Ureter (tissue), 1 donor: ENCODE data around the gene OSCP1. TPM values are rescaled to one million over a fixed set of nuclear protein-coding genes. Genes with fewer than 3 reads are reported as not detected.

Source experiments
- DNase-seq: peaks from one replicate; pipeline ENCODE4 v3.0.0-alpha.2; 2020; ENCODE audit warnings: low spot score
- total RNA-seq: library from RNA; stranded (reverse); gene quantifications from one replicate; pipeline ENCODE4 v1.2.4, GENCODE V29; 2023
- donor health status: DM: yes; HTN: yes; CAD: no.

The OSCP1 gene
- total RNA-seq, 1 donor from 2014 or later: 13.4 TPM

GRCh38 chr1:36383240-36383639 is 67.0 kb downstream of the OSCP1 start:
- no peak for DNase-seq

DNA sequence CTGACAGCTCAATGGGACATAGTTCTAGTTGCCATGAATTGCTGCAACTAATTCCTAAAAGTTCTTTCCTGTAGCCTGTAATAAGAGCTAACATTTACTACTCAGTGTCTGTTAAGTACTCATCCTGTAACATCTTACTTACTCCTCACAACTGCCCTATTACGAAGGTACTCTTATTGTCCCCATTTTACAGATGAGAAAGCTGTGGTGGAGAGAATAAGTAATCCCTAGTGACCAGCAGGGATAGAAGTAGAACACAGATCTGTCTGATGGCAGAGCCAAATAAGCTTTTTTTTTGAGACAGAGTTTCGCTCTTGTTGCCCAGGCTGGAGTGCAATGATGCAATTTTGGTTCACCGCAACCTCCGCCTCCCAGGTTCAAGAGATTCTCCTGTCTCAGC is 67.6 kb downstream of the OSCP1 start:
- DNase-seq: no peak

- DNase-seq: no peak
These were observed 68.0 kb downstream of the OSCP1 start for GRCh38 chr1:36382231-36382630.

DNA sequence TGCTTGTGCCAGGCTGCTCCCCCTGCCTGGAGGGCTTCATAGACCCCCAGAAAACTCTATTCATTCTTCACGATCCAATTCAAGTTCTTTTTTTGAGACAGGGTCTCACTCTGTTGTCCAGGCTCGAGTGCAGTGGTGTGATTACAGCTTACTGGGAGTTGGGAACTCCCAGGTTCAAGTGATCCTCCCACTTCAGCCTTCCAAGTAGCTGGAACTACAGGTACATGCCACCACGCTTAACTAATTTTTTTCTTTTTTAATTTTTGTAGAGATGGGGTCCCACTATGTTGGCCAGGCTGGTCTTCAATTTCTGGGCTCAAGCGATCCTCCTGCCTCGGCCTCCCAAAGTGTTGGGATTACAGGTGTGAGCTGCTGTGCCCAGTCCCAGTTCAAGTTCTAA is 68.8 kb downstream of the OSCP1 start:
- DNase-seq: no peak

DNA sequence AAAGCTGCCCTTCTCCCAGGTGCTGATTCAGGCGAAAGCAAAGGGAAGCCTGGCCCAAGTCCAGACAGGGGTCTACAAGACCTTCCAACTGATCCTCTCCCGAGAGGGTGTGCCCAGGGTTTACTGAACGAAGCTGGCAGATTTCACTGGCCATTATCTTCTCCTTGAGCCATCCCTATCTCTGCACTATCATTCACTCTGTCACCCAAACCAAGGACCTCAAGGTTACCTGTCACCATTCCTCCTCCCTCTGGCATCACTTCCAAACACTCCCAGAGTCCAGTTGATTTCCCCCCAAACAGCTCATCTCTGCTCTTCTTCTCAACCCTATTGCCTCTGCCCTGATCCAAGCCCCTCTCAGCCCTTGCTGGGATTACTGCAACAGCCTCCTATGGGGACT is 69.5 kb downstream of the OSCP1 start:
- no peak for DNase-seq

- DNase-seq: no peak
These were observed 70.1 kb downstream of the OSCP1 start for GRCh38 chr1:36380143-36380619.

GRCh38 chr1:36377791-36378492 is 72.3 kb downstream of the OSCP1 start:
- DNase-seq: no peak

DNA sequence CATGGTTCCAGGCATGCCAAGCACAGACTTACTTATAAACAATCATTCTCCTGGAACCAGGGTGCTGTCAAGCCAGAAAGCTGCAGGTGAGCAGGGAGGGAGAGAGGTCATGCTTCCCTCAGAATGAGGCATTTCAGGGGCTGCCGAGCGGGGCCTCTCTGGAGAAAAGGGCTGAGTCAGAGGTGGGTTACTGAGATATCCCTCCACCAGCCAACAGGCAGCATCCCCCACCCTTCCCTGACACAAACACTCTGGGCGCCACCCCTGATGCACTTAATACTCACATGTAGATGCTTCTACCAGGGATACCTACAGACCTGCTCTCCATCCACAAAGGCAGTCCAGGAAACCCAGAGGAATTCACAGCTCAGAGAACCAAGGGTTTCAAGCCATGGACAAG is 77.6 kb downstream of the OSCP1 start:
- no peak for DNase-seq

DNA sequence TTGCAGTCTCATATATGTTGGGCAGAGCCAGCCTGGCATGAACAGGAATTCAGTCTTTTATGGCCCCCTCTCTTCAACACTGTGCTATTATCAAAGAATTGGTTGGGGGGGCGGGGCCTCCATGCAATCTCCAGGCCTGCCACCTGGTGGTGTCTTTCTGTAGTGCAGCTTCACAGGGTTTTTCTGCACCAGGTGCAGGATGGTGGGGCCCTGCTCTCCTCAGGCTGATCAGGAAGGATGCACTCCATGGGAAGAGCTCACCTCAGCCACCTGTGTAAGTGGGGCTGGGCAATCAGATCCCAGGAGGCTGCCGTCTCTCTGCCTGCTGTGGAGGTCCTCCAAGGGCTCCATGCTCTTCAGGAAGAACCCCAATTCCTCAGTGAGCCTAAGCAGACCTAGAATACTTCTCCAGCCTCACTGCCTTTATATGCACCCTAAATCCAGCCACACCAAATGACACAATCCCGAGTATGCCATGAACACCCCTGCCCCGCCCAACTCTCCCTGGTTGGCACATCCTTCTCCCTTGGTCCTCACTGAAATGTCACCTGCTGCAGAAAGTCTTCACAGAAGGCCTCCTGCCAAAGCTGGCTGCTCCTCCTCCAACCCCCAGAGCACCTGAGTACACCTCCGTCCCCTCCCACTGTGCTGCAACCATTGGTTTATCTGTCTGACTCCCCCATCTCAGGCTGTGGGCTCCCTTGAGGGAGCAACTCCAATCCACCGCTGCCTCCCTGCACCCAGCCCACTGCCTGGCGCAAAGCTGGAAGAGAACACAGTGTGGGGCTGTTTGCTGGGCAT is 81.0 kb downstream of the OSCP1 start:
- peak; percentile 77 for DNase-seq

Other genes with a start within 250 kb of the OSCP1 start
- 129 TPM for gene THRAP3, start 226.0 kb downstream of the OSCP1 start, total RNA-seq
- gene SH3D21, start 144.1 kb downstream of the OSCP1 start, total RNA-seq: 9.5 TPM
- gene EVA1B, start 126.8 kb downstream of the OSCP1 start, total RNA-seq: 12.4 TPM
- 34.2 TPM for gene STK40, start 64.5 kb downstream of the OSCP1 start, total RNA-seq
- 28.9 TPM for gene LSM10, start 52.5 kb downstream of the OSCP1 start, total RNA-seq
- gene MRPS15, start 13.9 kb upstream of the OSCP1 start, total RNA-seq: 59.9 TPM
- 13.7 TPM for gene CSF3R, start 32.5 kb upstream of the OSCP1 start, total RNA-seq